Colonic mucosa (tissue), 4 donors: ENCODE results near the gene CBX2. TPM values are rescaled to one million over a fixed set of nuclear protein-coding genes. Genes with fewer than 3 reads are reported as not detected.

Experiments used
- DNase-seq: peaks from one replicate; pipeline ENCODE4 v3.0.0-alpha.2; 2020
- H3K27ac ChIP-seq: fragments of 200-600 bp; one replicate; pipeline ENCODE4 v1.8.0; 2021
- H3K27me3 ChIP-seq: fragments of 200-600 bp; one replicate; pipeline ENCODE4 v1.8.0; 2021
- H3K36me3 ChIP-seq: fragments of 200-600 bp; one replicate; pipeline ENCODE4 v1.8.0; 2021
- H3K4me1 ChIP-seq: fragments of 200-600 bp; one replicate; pipeline ENCODE4 v1.8.0; 2021; ENCODE audit warnings: mild to moderate bottlenecking
- H3K4me3 ChIP-seq: fragments of 200-600 bp; one replicate; pipeline ENCODE4 v1.8.0; 2021
- H3K9ac ChIP-seq, 2 donors: one replicate each; pipeline ENCODE4 v1.7.0; 2013; ENCODE audit warnings: control low read depth in 2 of 2, low read depth in 2 of 2, low read length in 2 of 2
- H3K9me3 ChIP-seq: fragments of 200-600 bp; one replicate; pipeline ENCODE4 v1.8.0; 2021
- intact Hi-C: fragments of 100-400 bp; cut with DNase I; formaldehyde crosslinking; loops from one replicate; pipeline ENCODE4 v1.14.1; 2022
- total RNA-seq, 2 donors: library from RNA; stranded (reverse); fragmentation: NEBNext Ultra II Directional in 1 of 2; extraction: Animal tissue kit (Norgen Biotek cat#: 25700) in 1 of 2; gene quantifications; one replicate each; pipeline ENCODE4 v1.2.1, GENCODE V29; 2021
- TF ChIP-seq, protein P1 (sequence below): fragments of 200-600 bp; IDR thresholded peaks from one replicate; pipeline ENCODE4 v1.8.0; 2022; ENCODE audit warnings: antibody characterized with exemption, mild to moderate bottlenecking
- donor health status: healthy.
- donor health status: DM: no; HTN: no; CAD: no.
- donor health status: DM: no; HTN: no; CAD: no.

CBX2 gene
- total RNA-seq, 2 donors from 2014 or later: 2.1 to 4.0 TPM

GRCh38 chr17:79737046-79737921 lies 40.7 kb upstream of the CBX2 start:
- TF ChIP-seq, protein P1, sequence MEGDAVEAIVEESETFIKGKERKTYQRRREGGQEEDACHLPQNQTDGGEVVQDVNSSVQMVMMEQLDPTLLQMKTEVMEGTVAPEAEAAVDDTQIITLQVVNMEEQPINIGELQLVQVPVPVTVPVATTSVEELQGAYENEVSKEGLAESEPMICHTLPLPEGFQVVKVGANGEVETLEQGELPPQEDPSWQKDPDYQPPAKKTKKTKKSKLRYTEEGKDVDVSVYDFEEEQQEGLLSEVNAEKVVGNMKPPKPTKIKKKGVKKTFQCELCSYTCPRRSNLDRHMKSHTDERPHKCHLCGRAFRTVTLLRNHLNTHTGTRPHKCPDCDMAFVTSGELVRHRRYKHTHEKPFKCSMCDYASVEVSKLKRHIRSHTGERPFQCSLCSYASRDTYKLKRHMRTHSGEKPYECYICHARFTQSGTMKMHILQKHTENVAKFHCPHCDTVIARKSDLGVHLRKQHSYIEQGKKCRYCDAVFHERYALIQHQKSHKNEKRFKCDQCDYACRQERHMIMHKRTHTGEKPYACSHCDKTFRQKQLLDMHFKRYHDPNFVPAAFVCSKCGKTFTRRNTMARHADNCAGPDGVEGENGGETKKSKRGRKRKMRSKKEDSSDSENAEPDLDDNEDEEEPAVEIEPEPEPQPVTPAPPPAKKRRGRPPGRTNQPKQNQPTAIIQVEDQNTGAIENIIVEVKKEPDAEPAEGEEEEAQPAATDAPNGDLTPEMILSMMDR: no peak
- Histone ChIP-seq H3K27ac (no peak overlapping the region), H3K4me3 (no peak overlapping the region), H3K9ac (no peak overlapping the region), H3K4me1 (no peaks in the 10 kb centered on the region), H3K27me3 (peaks cover 15% of the 10 kb centered on the region), H3K9me3 (no peaks in the 10 kb centered on the region), H3K36me3 (no peaks in the 10 kb centered on the region)
- no peak for DNase-seq
- intact Hi-C loops: no loop called here

DNA sequence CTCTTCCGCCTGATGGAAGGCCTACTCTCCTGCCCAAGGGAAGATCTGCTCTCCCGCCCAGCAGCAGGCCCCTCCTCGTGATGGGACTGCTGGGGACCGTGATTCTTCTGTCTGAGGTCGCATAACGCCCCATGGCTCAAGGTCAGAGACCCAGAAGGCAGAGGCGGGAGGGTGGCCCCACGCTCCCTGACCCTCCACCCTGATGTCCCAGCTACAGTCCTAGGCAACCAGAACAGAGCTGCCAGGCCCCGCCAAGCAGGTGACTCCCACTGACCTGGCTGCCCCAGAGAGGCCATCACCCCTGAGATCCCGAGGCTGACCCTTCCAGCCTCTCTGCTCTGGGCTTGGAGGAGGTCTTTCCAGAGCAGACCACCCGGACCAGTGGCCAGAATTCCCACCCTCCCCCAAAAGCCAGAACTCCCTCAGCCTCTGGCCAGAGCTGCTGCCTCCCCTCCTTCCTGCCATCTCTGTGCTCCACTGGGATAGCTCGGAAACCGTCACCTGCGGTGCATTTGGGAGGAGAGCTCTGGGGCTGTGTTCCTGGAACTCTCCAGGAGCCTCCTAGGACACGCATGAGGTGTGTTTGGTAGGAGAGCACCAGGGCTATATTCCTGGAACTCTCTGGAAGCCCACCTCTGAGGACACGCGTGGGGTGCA lies 39.9 kb upstream of the CBX2 start:
- TF ChIP-seq, protein P1: no peak
- intact Hi-C loops: no loop called here
- H3K27me3 ChIP-seq: peaks cover 15% of the 10 kb centered on the region
- no peak overlapping the region for H3K4me3 ChIP-seq
- no peak for DNase-seq
- H3K9ac ChIP-seq: no peak overlapping the region
- H3K4me1 ChIP-seq: no peaks in the 10 kb centered on the region
- no peak overlapping the region for H3K27ac ChIP-seq
- no peaks in the 10 kb centered on the region for H3K36me3 ChIP-seq
- H3K9me3 ChIP-seq: no peaks in the 10 kb centered on the region

DNA sequence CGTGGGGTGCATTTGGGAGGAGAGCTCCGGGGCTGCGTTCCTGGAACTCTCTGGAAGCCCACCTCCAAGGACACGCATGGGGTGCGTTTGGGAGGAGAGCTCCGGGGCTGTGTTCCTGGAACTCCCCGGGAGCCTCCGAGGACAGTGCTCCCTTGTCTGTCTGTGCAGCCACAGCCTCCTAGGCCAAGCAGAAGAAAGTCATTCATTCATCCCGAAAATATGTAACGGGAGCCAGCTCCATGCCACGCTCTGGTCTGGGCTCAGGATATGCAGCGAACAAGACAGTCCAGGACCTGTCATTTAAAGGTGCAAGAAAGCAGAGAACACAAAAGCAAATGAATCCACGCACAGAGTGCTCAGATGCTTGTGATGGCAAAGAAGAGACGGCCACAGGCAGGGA lies 39.3 kb upstream of the CBX2 start:
- TF ChIP-seq, protein P1: no peak
- Histone ChIP-seq H3K9me3 (no peaks in the 10 kb centered on the region), H3K9ac (no peak overlapping the region), H3K27ac (no peak overlapping the region), H3K36me3 (no peaks in the 10 kb centered on the region), H3K27me3 (peaks cover 15% of the 10 kb centered on the region), H3K4me3 (no peak overlapping the region), H3K4me1 (no peaks in the 10 kb centered on the region)
- intact Hi-C loops: no loop called here
- DNase-seq: no peak

DNA sequence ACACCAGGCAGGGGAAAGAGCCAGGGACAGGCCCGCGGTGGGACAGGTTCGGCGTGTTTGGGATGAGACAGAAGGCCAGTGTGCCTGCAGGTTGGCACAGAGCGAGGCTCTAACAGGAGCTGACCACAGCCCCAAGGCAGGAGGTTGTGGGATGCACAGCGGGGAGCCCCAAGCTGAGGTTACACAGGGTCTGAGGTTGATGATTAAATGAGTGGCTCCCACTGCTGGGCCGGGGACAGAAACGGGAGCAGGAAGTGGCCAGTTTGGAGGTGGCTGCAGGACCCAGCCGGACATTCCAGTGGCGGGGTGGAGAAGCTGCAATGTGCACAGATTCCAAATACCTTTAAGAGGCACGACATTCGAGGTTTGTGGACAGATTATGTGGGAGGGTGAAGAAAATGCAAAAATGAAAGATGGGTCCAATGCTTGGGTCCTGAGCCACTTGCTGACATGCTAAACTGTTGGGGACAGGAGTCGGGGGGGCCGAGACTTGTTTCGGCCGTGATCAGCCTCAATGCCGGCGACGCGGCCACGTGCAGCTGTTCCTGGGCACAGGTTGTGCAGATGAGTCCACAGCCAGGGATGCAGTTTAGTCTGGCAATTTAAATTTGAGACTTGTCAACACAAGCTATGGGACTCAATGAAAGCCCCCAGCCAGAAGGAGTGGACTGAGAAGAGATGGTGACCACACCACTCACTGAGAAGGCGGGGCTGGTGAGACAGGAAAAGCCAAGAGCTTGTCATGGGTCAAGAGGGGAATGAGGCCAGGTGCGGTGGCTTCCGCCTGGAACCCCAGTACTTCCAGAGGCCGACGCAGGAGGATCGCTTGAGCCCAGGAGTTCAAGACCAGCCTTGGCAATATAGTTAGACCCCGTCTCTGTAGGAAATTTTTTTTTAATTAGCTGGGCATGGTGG lies 38.5 kb upstream of the CBX2 start:
- H3K4me1 ChIP-seq: no peaks in the 10 kb centered on the region
- peaks cover 15% of the 10 kb centered on the region for H3K27me3 ChIP-seq

More for the DNA sequence above, 38.5 kb upstream of the CBX2 start:
- no peak for DNase-seq
- H3K36me3 ChIP-seq: no peaks in the 10 kb centered on the region
- intact Hi-C loops: loop anchor here (5.0 kb wide), 1 partner anchor 253 kb away; no protein-coding TSS in a partner anchor
- H3K9me3 ChIP-seq: no peaks in the 10 kb centered on the region
- TF ChIP-seq, protein P1: no peak
- H3K9ac ChIP-seq: no peak overlapping the region
- H3K27ac ChIP-seq: no peak overlapping the region
- H3K4me3 ChIP-seq: no peak overlapping the region
